H9 (cell line): Measurements from ENCODE around the gene IQCM. TPM values are rescaled to one million over a fixed set of nuclear protein-coding genes. Genes with fewer than 3 reads are reported as not detected.

Source experiments
- DNase-seq: peaks from one replicate; pipeline ENCODE4 v3.0.0-alpha.2; 2017
- H2AFZ ChIP-seq: one replicate; pipeline ENCODE4 v1.6.1; 2013; ENCODE audit warnings: mild to moderate bottlenecking, low read length, control low read depth, moderate library complexity
- H2AK5ac ChIP-seq: 2 replicates; pipeline ENCODE4 v1.6.1; 2013; ENCODE audit warnings: low read length, control low read depth, mixed read lengths; ENCODE audit not compliant: insufficient read length
- H2BK120ac ChIP-seq: one replicate; pipeline ENCODE4 v1.6.1; 2013; ENCODE audit warnings: low read depth, mild to moderate bottlenecking, low read length, control low read depth, inconsistent platforms; ENCODE audit not compliant: poor library complexity, severe bottlenecking
- H2BK12ac ChIP-seq: 2 replicates; pipeline ENCODE4 v1.6.1; 2013; ENCODE audit warnings: low read length, control low read depth, mixed read lengths, low read depth; ENCODE audit not compliant: insufficient read length
- H2BK15ac ChIP-seq: 2 replicates; pipeline ENCODE4 v1.6.1; 2013; ENCODE audit warnings: low read depth, low read length, control low read depth
- H2BK20ac ChIP-seq: one replicate; pipeline ENCODE4 v1.6.1; 2013; ENCODE audit warnings: low read depth, mild to moderate bottlenecking, low read length, control low read depth, inconsistent platforms; ENCODE audit not compliant: poor library complexity, severe bottlenecking
- H2BK5ac ChIP-seq: 2 replicates; pipeline ENCODE4 v1.6.1; 2013; ENCODE audit warnings: low read length, control low read depth, mixed read lengths; ENCODE audit not compliant: insufficient read length
- H3K14ac ChIP-seq: 2 replicates; pipeline ENCODE4 v1.6.1; 2013; ENCODE audit warnings: low read length, control low read depth; ENCODE audit not compliant: insufficient read depth
- H3K18ac ChIP-seq: 2 replicates; pipeline ENCODE4 v1.6.1; 2013; ENCODE audit warnings: low read depth, mild to moderate bottlenecking, mixed read lengths, low read length, control low read depth; ENCODE audit not compliant: insufficient read length
- H3K23ac ChIP-seq: 2 replicates; pipeline ENCODE4 v1.6.1; 2013; ENCODE audit warnings: low read length, control low read depth, mixed read lengths, low read depth; ENCODE audit not compliant: insufficient read length
- H3K23me2 ChIP-seq: 2 replicates; pipeline ENCODE4 v1.6.1; 2013; ENCODE audit warnings: low read depth, mild to moderate bottlenecking, mixed read lengths, low read length, control low read depth; ENCODE audit not compliant: insufficient read length, poor library complexity, severe bottlenecking
- H3K27ac ChIP-seq: 2 replicates; pipeline ENCODE4 v1.5.1; 2013; ENCODE audit warnings: low read length, control low read depth, mixed read lengths, low read depth; ENCODE audit not compliant: insufficient read length
- H3K27me3 ChIP-seq: 2 replicates; pipeline ENCODE4 v1.6.1; 2013; ENCODE audit warnings: low read length, control low read depth, inconsistent platforms; ENCODE audit not compliant: insufficient read depth
- H3K4ac ChIP-seq: 2 replicates; pipeline ENCODE4 v1.6.1; 2013; ENCODE audit warnings: low read depth, mild to moderate bottlenecking, control low read depth, inconsistent platforms, low read length, moderate library complexity
- H3K4me1 ChIP-seq: 2 replicates; pipeline ENCODE4 v1.6.1; 2013; ENCODE audit warnings: low read length, control low read depth, inconsistent platforms; ENCODE audit not compliant: insufficient read depth
- H3K4me2 ChIP-seq: 2 replicates; pipeline ENCODE4 v1.6.1; 2013; ENCODE audit warnings: low read length, control low read depth, mixed read lengths; ENCODE audit not compliant: insufficient read length, insufficient read depth
- H3K56ac ChIP-seq: 2 replicates; pipeline ENCODE4 v1.6.1; 2013; ENCODE audit warnings: low read depth, mild to moderate bottlenecking, mixed read lengths, low read length, control low read depth; ENCODE audit not compliant: insufficient read length
- H3K79me1 ChIP-seq: 2 replicates; pipeline ENCODE4 v1.6.1; 2013; ENCODE audit warnings: low read depth, mild to moderate bottlenecking, moderate library complexity, low read length, control low read depth, inconsistent platforms; ENCODE audit not compliant: insufficient read depth, poor library complexity, severe bottlenecking
- H3K79me2 ChIP-seq: 2 replicates; pipeline ENCODE4 v1.6.1; 2013; ENCODE audit warnings: low read length, control low read depth, inconsistent platforms; ENCODE audit not compliant: insufficient read depth
- H3K9ac ChIP-seq: 2 replicates; pipeline ENCODE4 v1.6.1; 2013; ENCODE audit warnings: low read length, control low read depth, mixed read lengths; ENCODE audit not compliant: insufficient read length; ENCODE audit errors: extremely low read depth
- H3K9me3 ChIP-seq: one replicate; pipeline ENCODE4 v1.6.1; 2013; ENCODE audit warnings: low read depth, low read length, inconsistent platforms; ENCODE audit not compliant: control insufficient read depth
- H3T11ph ChIP-seq: one replicate; pipeline ENCODE4 v1.6.1; 2013; ENCODE audit warnings: mild to moderate bottlenecking, low read length, control low read depth, inconsistent platforms
- H4K20me1 ChIP-seq: one replicate; pipeline ENCODE4 v1.6.1; 2013; ENCODE audit not compliant: control insufficient read depth, insufficient read length, insufficient read depth
- H4K5ac ChIP-seq: 2 replicates; pipeline ENCODE4 v1.6.1; 2013; ENCODE audit warnings: low read depth, mild to moderate bottlenecking, mixed read lengths, low read length, control low read depth; ENCODE audit not compliant: insufficient read length
- H4K8ac ChIP-seq: replicated peaks from 2 replicates; pipeline ENCODE4 v1.6.1; 2013; ENCODE audit warnings: low read length, control low read depth, mixed read lengths, low read depth; ENCODE audit not compliant: insufficient read length
- H4K91ac ChIP-seq: 2 replicates; pipeline ENCODE4 v1.6.1; 2013; ENCODE audit warnings: low read depth, mild to moderate bottlenecking, moderate library complexity, mixed read lengths, low read length, control low read depth; ENCODE audit not compliant: insufficient read length
- H3K27ac Mint-ChIP-seq, 3 experiments: 2 replicates in 2 of 3; 3 replicates in 1 of 3; pipeline ENCODE4 v1.8.0; 2020 to 2021; ENCODE audit warnings: mixed read lengths in 3 of 3, mild to moderate bottlenecking in 1 of 3, moderate library complexity in 1 of 3
- H3K27me3 Mint-ChIP-seq: 2 replicates; pipeline ENCODE4 v1.8.0; 2021; ENCODE audit warnings: low read depth, mild to moderate bottlenecking, moderate library complexity, mixed read lengths
- H3K36me3 Mint-ChIP-seq, 3 experiments: 2 replicates in 2 of 3; 3 replicates in 1 of 3; pipeline ENCODE4 v1.8.0; 2020 to 2021; ENCODE audit warnings: low read depth in 3 of 3, mixed read lengths in 3 of 3; ENCODE audit not compliant: insufficient read depth in 1 of 3
- H3K4me1 Mint-ChIP-seq, 2 experiments: 2 replicates each; pipeline ENCODE4 v1.8.0; 2020; ENCODE audit warnings: mixed read lengths in 2 of 2
- H3K4me3 Mint-ChIP-seq, 2 experiments: 2 replicates in 1 of 2; 3 replicates in 1 of 2; pipeline ENCODE4 v1.8.0; 2020 to 2021; ENCODE audit warnings: mild to moderate bottlenecking in 2 of 2, mixed read lengths in 2 of 2, moderate library complexity in 1 of 2
- H3K9me3 Mint-ChIP-seq, 2 experiments: 2 replicates in 1 of 2; 3 replicates in 1 of 2; pipeline ENCODE4 v1.8.0; 2020; ENCODE audit warnings: mild to moderate bottlenecking in 2 of 2, mixed read lengths in 2 of 2, moderate library complexity in 1 of 2
- WGBS: extraction: QIAGEN DNeasy Blood & Tissue Kit; methylation state at CpG from one replicate; pipeline ENCODE4 v1.1.7; 2013; ENCODE audit warnings: missing lambda C conversion rate, low lambda C conversion rate, mixed read lengths; ENCODE audit not compliant: insufficient read length; ENCODE audit errors: extremely low coverage; 5-methylcytosine and 5-hydroxymethylcytosine counted together
- total RNA-seq: library from RNA; stranded (reverse); gene quantifications from 2 replicates; pipeline ENCODE4 v1.2.1, GENCODE V29; 2021
- TF ChIP-seq, protein P1 (sequence below): fragments of 200-600 bp; sonication (generic); conservative IDR thresholded peaks from 3 replicates; pipeline ENCODE4 v1.8.0; 2021; ENCODE audit warnings: antibody characterized with exemption, mild to moderate bottlenecking

The IQCM gene
- total RNA-seq, 1 experiment from 2014 or later = 0.15 TPM

DNA sequence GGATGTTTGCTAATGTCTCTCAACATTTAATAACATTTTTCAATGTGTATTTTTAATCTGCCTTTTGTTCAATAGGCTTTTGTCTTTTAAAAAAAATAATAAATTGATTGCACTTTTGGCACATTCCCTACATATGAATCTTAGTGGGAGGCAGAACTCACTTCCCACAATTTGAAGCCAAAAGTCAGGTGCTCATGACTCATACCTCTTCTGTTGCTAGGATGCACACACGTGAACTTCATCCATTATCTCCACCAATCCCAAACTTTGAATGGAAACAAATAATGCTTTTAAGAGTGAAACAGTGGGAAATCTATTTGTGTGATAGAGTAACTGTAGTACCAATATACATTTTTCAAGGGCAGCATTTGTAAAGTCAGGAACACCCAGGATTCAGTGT lies 260.5 kb downstream of the IQCM start:
- Histone ChIP-seq H3K79me1 (no peaks in the 10 kb centered on the region), H2BK12ac (no peak overlapping the region), H3K23ac (no peak overlapping the region), H4K5ac (no peak overlapping the region), H3K4me1 (no peaks in the 10 kb centered on the region), H3K18ac (no peak overlapping the region), H3K14ac (no peak overlapping the region), H3K4me2 (no peak overlapping the region), H3K27me3 (no peaks in the 10 kb centered on the region), H3K4ac (no peak overlapping the region), H2BK20ac (no peak overlapping the region), H3K9me3 (no peaks in the 10 kb centered on the region), H2AFZ (no peak overlapping the region), H4K20me1 (no peaks in the 10 kb centered on the region), H2BK5ac (no peak overlapping the region), H3K56ac (no peak overlapping the region), H2AK5ac (no peak overlapping the region), H3K79me2 (no peaks in the 10 kb centered on the region), H3K27ac (no peak overlapping the region), H2BK15ac (no peak overlapping the region), H3T11ph (no peak overlapping the region), H4K8ac (no peak overlapping the region), H3K23me2 (no peaks in the 10 kb centered on the region), H2BK120ac (no peak overlapping the region), H4K91ac (no peak overlapping the region), H3K9ac (no peak overlapping the region)
- Mint-ChIP-seq H3K4me1 (no peaks in the 10 kb centered on the region), H3K9me3 (peaks cover 0 to 7% of the 10 kb centered on the region in 2 experiments; a peak in 2 of 5 replicates), H3K27ac (no peak overlapping the region), H3K4me3 (no peak overlapping the region), H3K36me3 (no peaks in the 10 kb centered on the region; a peak in 1 of 7 replicates), H3K27me3 (no peaks in the 10 kb centered on the region)
- TF ChIP-seq, protein P1, sequence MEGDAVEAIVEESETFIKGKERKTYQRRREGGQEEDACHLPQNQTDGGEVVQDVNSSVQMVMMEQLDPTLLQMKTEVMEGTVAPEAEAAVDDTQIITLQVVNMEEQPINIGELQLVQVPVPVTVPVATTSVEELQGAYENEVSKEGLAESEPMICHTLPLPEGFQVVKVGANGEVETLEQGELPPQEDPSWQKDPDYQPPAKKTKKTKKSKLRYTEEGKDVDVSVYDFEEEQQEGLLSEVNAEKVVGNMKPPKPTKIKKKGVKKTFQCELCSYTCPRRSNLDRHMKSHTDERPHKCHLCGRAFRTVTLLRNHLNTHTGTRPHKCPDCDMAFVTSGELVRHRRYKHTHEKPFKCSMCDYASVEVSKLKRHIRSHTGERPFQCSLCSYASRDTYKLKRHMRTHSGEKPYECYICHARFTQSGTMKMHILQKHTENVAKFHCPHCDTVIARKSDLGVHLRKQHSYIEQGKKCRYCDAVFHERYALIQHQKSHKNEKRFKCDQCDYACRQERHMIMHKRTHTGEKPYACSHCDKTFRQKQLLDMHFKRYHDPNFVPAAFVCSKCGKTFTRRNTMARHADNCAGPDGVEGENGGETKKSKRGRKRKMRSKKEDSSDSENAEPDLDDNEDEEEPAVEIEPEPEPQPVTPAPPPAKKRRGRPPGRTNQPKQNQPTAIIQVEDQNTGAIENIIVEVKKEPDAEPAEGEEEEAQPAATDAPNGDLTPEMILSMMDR = no peak
- DNase-seq = no peak
- no CpG with 5 or more reads among the region's 1 CpG for WGBS
